WTC11 (cell line): ENCODE data around the gene SAMD5.

Source experiments
- CBFB ChIP-seq: sonication (generic); formaldehyde crosslinking; IDR thresholded peaks from 2 replicates; pipeline ENCODE4 v1.8.1; 2022; ENCODE audit warnings: mild to moderate bottlenecking, low read depth, missing genetic modification reagents
- KAT7 ChIP-seq: sonication (generic); formaldehyde crosslinking; IDR thresholded peaks from 2 replicates; pipeline ENCODE4 v1.8.1; 2023; ENCODE audit warnings: missing genetic modification reagents, mild to moderate bottlenecking, borderline replicate concordance
- USF1 ChIP-seq: sonication (generic); formaldehyde crosslinking; IDR thresholded peaks from 2 replicates; pipeline ENCODE4 v1.8.0; 2022; ENCODE audit warnings: mild to moderate bottlenecking, missing genetic modification reagents
- ZNF232 ChIP-seq: sonication (generic); formaldehyde crosslinking; IDR thresholded peaks from 2 replicates; pipeline ENCODE4 v1.8.0; 2022; ENCODE audit warnings: mild to moderate bottlenecking, missing genetic modification reagents
- TF ChIP-seq, protein P1 (sequence below): fragments of 200-600 bp; IDR thresholded peaks from 2 replicates; pipeline ENCODE4 v1.8.0; 2022; ENCODE audit warnings: antibody characterized with exemption
- TF ChIP-seq, protein P2 (sequence below): sonication (generic); formaldehyde crosslinking; IDR thresholded peaks from 2 replicates; pipeline ENCODE4 v1.8.0; 2022; ENCODE audit warnings: mild to moderate bottlenecking, missing genetic modification reagents

- TF ChIP-seq, protein P1, sequence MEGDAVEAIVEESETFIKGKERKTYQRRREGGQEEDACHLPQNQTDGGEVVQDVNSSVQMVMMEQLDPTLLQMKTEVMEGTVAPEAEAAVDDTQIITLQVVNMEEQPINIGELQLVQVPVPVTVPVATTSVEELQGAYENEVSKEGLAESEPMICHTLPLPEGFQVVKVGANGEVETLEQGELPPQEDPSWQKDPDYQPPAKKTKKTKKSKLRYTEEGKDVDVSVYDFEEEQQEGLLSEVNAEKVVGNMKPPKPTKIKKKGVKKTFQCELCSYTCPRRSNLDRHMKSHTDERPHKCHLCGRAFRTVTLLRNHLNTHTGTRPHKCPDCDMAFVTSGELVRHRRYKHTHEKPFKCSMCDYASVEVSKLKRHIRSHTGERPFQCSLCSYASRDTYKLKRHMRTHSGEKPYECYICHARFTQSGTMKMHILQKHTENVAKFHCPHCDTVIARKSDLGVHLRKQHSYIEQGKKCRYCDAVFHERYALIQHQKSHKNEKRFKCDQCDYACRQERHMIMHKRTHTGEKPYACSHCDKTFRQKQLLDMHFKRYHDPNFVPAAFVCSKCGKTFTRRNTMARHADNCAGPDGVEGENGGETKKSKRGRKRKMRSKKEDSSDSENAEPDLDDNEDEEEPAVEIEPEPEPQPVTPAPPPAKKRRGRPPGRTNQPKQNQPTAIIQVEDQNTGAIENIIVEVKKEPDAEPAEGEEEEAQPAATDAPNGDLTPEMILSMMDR: no peak
- TF ChIP-seq USF1 (CRISPR knock-in tag) (no peak), CBFB (CRISPR knock-in tag) (no peak), ZNF232 (CRISPR knock-in tag) (no peak), KAT7 (no peak)
- TF ChIP-seq, protein P2, sequence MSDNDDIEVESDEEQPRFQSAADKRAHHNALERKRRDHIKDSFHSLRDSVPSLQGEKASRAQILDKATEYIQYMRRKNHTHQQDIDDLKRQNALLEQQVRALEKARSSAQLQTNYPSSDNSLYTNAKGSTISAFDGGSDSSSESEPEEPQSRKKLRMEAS (CRISPR knock-in tag): no peak
Measured at GRCh38 chr6:147587907-147588306, 79.4 kb downstream of the SAMD5 start.
